Endometrial microvascular endothelial cells (primary cell): ENCODE measurements around the gene EMX2. TPM values are rescaled to one million over a fixed set of nuclear protein-coding genes. Genes with fewer than 3 reads are reported as not detected.

Experiments
- in situ Hi-C: cut with HindIII; loops from 2 replicates; pipeline ENCODE4 v1.10.0; 2017; ENCODE audit warnings: low sequenced_read_pairs, low pct_unique_long_range_greater_than_20kb; ENCODE audit errors: inconsistent ontology term
- total RNA-seq: library from RNA; depleted of rRNA; stranded (reverse); fragments of >200 nt; gene quantifications from one replicate; pipeline ENCODE4 v1.2.3, GENCODE V29; 2015; ENCODE audit errors: inconsistent ontology term

EMX2 gene
- total RNA-seq, 1 donor from 2014 or later, result not detected

DNA sequence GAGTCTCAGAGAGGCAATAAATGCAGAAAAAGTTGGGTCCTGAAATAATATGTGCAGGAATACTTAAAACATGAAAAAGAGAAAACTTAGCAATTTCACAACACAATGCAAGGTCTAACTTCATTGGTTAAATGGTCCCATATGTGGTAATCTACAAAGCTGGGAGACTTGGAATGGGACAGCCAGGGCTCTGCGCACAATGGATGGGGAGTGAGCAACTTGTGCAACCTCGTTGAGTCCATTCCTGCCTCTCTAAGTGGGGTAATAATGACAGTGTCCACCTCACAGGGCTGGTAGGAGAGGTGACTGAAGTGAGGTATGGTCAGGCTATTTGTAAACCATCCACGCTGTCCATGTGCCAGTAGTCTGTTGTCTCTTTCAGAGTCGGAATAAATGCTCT is 11.8 kb upstream of the EMX2 start:
- in situ Hi-C loops, result no loop called here

DNA sequence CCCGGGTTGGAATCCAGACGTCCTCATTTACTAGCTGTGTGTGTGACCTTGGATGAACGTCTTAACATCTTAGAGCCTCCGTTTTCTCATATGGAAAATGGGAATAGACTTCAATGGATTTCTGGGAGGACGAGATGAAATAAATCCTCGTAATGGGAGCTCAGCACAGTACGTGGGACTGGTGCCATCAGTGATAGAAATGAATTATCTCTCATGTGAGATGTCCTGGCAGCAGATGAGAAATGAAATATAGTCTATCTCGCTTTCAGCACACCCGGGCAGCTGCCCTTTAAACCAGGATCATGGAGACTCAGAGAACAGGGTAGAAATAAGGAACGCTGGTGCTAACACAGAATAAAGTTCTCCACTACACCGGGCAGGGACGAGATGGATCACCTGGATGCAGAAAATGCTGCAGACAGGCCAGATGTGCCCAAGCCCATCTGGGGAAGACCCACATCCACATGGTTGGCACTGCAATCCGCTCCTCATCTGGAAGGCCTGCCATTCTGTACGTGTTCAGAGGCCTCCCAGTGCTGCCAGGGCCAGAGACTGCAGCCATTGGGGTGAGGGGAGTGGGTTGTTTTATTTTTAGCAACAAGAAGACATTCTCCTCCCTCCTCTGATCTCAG is 11.1 kb upstream of the EMX2 start:
- in situ Hi-C loops, result no loop called here

DNA sequence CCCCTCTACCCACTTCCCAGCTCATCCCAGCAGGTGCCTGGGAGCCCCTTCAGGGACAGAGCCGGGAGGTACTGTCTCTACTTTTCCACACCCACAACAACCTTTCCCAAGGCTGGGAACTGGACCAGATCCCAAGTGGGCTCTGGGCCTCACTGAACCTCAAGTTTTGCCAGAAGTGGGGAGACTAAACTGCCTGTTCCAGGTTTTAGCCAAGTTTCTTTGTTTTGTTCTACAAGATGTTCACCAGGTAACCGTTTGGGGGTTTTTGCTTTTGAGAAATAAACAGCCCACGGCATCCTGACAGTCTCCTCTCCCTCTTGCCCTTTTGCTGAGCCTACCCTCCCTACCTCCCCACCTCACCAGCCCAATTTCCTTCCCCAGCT is 10.6 kb upstream of the EMX2 start:
- in situ Hi-C loops, result no loop called here

DNA sequence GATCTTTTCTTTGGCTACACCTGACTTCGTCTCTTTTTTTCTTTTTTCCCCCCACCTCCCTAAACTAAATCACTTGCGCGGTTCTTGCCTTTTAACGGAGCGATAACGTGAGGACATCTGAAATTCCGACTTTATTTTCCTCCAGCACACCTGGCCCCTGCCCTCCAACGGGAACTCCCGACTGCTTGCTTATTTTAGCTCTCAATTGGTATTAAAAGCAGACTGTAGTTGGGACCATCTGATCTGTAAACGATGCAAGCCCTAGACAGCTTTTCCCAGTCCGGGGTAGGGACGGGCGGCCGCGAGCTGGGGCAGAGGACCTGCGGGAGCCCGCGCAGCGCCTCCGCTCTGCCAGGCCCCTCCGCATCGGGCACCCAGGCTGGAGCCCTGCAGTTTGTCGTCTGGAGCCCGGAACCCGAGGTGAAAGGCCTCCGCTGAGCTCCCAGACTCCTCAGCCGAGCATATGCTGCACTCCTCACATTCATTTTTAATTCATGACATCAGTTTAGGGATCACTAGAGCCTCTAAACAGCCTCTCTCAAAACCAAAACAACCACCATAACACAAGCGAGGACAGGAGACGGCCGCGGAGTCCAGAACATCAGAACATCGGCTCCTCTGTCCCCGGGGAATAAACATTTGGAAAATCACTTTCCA is 10.0 kb upstream of the EMX2 start:
- in situ Hi-C loops, result no loop called here

DNA sequence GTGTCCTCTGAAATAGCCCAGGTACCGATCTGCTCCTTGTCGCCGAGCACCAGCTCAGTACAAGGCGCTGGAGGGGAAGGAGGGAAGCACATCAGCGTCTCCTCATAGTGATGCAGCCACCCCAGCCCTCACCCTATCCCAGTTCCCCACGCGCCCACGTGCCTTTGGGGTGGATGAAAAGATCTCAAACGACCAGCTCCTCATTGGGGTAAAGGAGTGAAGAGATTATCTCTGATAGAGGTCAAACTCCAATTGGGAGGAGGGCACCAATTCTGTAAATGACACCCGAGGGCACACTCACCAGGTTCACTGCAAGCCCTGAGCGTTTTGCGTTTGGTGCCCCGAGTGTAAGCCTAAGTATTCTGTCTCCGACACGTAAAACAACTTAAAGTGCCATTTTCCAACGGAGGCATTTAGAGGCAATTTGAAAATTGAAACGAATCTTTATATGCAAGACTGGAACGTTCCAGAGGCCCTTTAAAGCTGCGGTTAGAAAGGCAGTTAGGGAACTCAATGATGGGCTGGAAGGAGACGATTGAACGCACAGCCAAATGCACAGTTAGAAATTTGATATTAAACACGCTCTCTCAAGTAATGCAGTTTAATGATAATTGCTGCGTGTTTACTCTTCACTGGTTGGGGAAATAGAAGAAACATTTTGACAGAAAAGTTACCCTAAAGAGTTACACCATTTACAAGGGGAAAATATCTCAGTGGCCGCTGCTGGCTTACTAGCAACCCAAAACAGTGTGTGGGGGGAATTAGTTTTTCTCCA is 8.9 kb upstream of the EMX2 start:
- in situ Hi-C loops, result no loop called here

DNA sequence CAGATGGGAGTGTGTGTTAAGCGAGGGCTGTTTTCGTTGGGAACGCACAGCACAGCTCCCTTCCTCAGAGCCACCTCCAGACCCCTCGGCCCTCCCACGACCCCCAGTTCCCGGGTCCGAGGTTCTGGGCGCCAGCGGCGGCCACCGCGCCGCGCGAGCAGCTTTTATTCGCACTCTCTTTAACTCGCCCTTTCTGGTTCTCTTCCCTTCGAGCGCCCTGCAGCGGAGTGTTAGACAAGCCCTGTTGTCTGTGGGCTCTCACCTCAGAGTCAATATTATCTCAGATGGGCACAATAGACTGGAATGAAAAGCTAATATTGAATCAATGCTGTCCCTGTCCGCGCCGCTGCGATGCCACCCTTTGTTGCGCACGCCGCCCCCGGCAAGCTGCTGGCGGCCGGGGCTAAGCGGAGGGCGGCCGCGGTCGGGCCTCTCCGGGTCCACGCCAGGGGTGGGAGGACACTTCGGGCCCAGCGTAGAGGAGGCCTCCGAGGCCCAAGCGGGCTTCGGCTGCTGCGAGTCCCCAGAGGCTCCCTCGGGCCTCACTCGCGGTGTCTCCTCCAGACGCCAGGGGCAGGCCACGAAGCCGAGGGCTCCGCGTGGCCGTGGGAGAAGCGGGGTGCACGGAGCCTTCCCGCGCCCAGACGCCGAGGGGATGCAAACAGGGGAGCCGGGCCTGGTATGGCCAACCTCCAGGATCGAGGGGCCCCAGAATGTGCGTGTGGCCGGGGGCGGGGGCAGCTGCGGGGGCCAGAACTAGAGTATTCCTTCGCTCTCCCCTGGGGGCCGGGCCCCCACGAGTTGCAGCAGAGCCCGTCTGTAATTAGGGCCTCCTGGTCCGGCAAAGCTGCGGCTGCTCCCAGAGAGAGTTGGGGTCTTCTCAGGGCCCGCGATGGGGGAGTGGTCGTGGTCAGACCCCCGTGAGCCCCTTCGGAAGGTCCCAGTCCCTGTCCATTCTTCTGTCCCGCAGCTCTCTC is 7.9 kb upstream of the EMX2 start:
- in situ Hi-C loops, result no loop called here

DNA sequence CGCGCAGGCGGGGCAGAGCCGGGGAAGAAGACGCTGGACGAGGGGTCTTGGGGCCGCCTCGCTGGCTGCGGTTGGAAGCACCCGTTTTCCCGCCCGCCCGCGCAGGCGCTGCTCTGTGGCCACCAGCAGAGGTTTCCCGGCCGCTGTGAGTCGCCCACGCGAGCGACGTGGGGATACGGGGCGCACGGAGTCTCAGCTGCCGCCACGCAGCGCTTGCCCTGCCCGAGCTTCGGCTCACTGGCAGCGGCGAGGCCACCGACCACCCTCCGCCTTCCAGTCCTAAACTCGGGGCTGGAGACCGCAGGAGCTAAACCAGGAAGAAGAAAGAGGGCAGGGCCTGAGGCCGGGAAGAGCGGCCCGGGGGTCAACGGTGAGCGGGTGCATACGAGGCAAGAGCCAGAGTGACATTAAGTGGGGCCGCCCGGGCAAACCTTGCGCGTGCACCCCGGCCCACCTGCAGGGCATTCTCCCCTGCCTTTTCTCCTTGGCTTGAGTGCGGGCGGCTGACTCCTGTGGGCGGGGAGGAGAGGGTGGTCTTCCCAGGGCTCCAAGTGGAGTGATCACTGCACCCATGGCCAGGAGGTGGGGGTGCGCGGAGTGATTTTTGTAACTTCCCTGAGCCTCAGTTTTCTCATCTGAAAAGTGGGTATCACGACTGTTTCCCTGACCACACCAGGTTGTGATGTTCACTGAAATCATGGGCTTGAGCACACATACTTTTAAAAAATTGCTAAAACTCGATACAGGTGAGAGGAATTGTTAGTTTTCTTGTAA is 7.1 kb upstream of the EMX2 start:
- in situ Hi-C loops, result no loop called here

DNA sequence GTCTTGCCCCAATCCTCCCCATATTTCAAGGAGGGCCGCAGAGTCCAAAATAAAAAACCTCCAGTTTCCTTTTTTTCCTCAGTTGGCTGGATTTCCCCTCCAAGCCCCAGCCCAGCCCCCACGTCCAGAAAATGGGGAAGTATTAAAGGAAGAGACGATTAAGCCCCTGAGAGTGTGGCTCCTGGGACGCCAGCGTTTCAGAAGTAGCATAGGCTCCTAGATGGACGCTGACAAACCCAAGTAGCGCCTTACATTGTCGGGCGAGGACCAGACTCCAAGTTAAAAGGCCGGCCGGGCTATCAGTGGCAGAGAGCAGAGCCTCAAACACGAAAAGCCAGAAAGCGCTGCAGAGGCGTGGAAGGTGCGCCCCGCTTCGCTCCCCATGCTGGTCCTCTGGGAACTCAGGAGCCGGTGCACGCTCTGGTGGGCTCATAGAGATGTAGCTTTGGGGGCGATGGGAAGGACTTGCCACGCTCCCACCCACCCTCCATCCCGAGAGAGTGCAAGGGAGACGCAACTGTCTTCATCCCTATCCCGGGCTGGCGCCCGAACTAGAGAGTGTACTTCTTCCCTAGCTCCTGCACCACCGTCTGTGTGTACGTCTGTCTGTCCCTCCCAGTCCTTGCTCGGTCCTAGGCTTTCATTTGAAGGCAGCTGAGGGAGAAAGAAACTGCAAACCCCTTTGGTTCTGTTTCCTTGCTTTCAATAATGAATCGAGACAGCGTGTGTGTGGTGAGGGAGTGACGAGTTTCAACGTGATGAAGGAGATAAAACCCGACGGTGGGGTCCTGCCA is 6.3 kb upstream of the EMX2 start:
- in situ Hi-C loops, result no loop called here

DNA sequence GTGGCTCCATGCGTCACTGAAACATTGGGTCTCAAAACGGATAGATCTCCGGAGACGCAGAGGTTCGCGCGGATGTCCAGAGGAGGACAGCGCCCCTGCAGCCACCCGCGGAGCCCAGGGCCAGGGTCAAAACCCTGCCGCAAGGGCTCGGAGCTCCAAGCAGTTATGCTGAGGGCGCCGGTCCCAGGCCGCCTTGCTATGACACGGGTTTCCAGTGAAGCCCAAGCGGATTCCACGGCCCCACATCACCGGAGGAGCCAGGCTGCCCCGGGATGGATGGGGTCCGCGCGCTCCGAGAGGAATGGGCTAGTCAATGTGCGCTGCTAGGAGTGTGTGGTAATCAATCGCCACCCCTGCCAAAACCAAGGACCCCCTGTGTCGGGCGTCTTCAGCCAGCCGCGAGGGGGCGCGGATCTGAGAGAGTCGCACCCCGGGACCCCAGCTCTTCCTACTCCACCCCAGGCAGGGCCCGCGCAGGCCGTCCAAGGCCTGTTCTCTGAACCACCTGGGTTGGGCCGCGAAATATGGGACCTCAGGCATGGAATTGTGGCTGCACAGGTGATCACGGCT is 5.6 kb upstream of the EMX2 start:
- in situ Hi-C loops, result no loop called here

DNA sequence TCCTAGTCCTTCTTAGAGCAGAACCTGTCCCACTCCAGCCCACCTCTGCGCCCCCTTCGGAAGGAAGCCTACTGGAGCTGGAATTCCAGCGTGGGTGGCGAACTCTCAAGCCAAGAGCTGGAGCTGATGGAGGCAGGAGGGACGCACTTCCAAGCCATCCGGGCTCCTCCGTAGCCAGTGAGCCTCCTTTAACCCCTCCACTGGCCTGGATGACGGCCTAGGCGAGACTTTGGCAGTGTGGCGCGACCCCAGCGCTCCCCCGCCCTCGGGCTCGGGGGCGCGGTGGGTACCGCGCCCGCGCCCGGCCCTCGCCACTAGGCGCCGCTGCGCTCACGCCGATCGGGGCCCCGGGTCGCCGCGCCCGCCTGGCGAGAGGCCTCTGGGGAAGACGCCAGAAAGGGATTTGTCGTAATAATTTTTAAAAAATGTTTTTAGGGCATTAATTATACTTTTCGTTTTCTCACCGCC is 5.1 kb upstream of the EMX2 start:
- in situ Hi-C loops, result no loop called here

DNA sequence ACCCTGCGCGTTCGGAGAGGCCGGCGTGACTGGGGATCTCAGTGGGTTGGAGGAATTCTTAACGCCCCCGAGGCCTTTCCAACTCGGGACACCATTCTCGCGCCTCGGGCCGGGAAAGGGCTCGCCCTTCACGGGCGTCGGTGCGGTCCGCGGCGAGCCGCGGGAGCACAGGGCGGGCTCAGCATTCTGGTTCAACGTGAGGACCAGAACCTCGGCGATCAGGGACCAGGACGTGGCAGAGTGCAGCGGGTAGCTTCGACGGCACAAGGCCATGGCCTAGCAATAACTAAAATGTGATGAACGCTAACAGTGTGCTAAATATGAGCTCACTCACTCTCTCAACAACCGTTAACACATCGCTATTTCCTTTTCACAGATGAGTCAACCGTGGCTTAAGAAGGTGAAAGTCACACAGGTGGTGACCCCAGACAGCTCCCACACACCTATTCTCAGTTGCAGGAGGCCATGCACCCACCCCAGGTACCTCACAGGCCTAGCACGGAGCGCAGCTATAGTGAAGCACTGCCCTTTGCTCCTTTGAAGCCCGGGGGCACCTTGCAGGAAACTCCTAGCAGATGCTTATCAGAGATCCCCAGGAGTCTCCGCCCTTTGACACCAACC is 4.5 kb upstream of the EMX2 start:
- in situ Hi-C loops, result no loop called here

DNA sequence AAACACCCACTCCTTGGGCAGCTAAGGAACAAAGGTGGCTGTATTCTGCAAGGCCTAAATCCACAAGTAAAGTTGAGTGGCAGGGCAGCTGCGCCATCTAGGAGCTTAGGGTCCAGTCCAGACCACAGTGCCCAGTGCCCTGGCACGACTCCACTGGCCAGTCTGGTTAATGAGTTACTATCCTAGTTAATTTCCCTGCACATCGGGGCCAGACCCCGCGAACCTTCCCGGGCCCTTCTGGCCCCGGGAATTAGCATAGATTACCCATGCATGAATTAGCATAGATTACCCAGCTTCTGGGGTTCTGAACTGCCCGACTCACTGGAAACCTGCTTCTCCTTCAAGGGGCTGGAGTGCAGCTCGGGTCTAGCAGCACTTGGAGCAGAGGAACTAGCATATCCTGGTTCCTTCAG is 3.2 kb upstream of the EMX2 start:
- in situ Hi-C loops, result no loop called here

DNA sequence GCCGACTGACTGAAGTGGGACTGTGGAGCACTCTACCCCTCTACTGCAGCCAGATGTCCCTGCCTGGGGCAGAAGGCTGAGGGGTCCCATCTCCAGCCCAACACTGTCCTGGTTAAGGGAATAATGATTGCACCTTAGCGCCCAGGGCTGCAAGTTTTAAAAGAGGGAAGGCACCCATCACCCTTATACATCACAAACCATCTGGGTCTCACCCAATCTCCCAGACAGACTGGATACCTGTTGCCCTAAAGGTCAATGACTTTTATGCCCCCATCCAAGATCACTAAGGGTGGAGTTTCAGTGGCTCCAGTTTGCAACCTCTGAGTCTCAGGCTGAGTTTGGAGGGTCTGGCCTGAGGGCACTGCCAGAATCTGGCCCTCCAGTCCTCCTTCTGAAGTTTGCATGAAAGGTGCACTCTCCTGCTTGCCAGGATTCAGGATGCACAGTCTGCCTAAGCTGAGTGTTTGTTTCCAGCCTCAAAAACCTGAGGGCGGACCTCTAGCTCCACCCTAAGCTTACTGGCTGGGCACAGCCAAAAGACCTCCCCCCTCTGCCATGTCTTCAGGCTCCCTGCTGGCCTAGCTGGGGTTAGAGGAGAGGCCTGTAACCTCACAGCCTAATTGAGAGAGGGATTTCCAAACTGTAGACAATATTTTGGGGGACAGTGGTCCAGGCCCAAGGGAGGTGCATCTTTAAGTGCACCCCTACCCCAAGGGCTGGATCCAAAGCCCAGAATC is 2.5 kb upstream of the EMX2 start:
- in situ Hi-C loops, result no loop called here

DNA sequence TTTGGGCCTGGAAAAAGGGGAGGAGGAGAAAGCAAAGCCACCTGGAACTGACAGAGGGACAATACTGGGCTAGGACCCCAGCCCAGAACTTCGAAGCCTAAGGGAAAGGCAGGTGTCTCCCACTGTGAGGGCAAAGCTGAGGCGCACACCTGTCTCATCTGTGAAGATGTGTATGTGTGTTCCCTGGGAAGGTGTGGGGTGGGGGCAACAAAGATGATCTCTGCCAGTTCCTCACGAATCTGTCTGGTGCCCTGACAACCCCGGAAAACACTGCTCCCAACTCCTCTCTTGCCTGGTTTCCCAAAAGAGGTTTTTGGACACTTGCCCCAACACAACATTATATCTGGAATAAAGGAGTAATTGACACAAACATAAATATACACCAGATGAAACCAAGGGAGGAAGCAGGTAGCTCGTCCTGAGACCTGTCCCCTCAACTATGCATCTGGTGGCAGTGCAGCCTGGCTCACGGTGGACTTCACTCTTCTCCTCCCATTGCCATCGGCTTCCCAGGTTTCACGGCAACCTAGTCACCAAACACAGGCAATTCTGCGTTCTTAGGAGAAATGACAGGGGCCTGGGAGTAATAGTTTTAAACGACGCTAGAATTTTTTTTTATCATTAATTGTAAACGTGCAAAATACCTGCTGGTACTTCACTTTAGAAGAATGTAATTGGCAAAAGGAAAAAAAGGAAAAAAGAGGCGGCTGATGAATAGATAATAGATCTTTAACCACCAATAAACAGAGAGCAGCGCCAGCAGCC is 1.7 kb upstream of the EMX2 start:
- in situ Hi-C loops, result no loop called here

DNA sequence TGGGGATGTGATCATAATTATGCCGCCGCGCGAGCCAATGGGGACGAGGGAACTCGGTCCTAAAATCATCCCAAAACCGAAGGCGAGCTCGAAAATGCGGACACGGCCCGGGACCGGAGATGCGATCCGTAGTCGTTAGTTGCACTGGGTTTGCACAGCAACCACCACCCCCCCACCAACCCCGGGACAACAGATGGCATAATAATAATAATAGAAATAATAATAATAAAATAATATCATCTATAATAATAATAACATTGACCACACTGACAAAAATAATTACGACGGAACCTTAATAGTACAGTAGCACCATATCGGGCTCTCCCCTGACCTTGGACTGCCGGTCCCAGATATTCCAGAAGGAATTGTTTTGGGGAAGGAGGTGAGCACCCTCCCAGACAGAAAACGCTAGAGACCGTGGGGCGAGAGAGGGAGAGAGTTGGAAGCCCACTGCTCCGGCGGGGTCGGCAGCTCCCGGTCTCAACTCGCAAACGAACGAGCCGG is 1.1 kb upstream of the EMX2 start:
- in situ Hi-C loops, result no loop called here
